RCC 7860 (cell line): ENCODE measurements around the gene OR11A1.
A peak's percentile ranks its signal among the peaks of the same experiment; 100 is the strongest.

ENCODE experiments used
- DNase-seq: peaks from one replicate; pipeline ENCODE4 v3.0.0-alpha.2; 2015; ENCODE audit warnings: low spot score
- FAIRE-seq: peaks from 2 replicates; lab custom pipeline; 2012; peaks lifted over from hg19 to GRCh38; lab: Jason Lieb, UNC

Gene OR11A1, protein sequence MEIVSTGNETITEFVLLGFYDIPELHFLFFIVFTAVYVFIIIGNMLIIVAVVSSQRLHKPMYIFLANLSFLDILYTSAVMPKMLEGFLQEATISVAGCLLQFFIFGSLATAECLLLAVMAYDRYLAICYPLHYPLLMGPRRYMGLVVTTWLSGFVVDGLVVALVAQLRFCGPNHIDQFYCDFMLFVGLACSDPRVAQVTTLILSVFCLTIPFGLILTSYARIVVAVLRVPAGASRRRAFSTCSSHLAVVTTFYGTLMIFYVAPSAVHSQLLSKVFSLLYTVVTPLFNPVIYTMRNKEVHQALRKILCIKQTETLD

DNA sequence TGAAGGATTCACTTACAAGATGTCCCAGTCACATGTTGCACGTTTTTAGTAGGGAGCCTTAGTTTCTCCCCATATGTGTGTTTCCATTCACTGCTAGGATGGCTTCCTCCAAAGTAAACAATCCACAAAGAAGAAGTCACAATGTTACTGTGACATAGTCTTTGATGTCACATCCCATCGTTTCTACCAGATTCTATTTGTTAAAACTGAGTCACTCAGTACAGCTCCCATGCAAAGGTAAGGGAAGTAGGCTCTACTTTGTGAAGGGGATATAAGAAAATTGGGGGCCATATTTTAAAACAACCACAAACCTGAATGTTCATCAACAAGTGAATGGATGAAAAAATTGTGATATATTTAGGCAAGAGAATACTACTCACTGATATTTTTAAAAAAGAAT is at the start of gene OR11A1, which contains the start of gene OR2H1:
Gene OR11A1, minus strand, starts transcription at position 101 of the 400 bp plus-strand sequence. CDS start 29,430 bp downstream, outside the sequence.
Gene OR2H1, plus strand, starts transcription at position 185 of the 400 bp plus-strand sequence. CDS start 4,615 bp downstream, outside the sequence.
- no peak for FAIRE-seq
- DNase-seq: no peak

DNA sequence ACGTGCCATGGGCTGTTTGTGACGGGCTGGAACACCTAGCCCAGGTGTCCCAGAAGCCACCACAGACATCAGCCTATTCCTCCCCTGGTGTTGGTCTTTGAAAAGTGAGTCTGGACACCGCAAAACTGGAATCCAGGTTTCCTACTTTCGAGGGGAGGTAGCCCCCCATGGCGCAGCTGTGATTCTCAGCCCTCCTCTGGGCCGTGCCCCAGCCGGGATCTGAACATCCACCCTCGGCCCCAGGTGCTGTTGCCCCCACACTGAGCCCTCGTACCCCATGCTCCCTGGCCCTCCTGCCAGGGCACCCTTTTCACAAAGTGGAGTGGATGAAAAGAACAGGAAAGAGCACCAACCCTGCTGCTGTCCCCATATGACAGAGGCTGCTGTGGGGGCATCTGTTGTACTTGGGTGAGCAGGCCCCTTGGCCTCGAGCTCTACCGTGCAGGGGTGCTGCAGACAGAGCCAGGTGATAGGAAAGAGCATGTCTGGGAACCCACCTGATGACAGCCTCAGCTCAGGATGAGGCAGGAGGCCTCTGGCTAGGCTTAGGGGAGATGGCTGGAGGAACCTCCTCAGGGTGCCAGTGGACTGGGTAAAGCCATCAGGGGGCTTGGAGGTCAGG is 49.7 kb upstream of the OR11A1 start:
- DNase-seq: no peak
- FAIRE-seq: no peak

DNA sequence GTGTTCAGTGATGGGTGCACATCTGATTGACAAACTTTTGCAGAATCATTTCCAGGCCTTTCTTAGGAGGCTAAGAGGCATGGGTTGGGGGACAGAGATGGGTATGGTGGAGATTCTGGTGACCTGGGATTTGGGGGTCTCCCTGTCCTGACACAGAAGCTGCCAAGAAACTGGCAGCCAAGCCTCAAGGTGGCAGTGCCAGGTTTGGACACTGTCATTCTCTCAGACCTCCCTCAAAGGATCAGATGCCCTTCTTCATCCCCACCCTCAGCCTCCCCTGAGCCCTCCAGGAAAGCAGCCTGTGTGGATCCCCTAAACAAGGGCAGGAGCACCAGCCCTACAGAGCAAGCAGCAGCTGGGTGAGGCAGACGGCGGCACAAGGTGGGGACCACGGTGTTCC is 48.9 kb upstream of the OR11A1 start:
- no peak for FAIRE-seq

DNA sequence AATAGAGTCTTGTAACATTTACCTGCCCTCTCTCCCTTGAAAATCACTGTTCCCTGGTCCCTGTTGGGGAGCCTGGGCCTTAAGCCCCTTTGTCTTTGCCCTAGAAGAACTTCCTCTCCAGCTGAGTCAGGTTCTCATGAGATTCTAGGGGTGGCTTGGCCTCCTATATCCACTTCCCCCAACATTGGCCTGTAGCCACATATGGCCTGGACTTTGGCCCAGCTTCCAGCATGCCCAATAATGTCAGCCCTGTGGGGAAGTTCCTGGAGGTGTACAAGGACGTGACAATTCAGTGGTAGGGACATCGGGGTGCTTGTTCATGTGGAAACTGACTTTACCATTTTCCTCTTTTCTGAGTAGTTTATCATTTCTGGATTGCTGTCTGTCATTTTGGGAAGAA is 48.1 kb upstream of the OR11A1 start:
- DNase-seq (no peak), FAIRE-seq (no peak)

More for the DNA sequence above, 48.9 kb upstream of the OR11A1 start:
- DNase-seq: no peak

DNA sequence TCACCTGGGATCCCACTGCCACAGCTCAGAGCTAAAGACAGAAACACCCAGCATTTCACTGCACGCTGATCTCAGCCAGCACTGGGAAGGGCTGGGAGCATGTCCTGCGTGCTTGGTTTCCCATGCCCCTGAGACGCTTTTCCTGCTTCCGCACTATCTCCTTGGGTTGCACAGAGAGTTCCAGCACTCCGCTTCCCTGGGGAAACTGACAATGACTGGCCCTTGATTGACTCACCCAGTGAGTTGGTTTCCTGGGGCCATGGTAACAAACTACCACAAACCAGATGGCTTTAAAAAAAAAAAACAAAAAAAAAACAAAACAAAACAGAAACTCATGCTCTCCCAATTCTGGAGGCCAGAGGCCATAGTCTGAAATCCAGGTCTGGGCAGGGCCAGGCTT is 45.7 kb upstream of the OR11A1 start:
- FAIRE-seq (no peak), DNase-seq (no peak)

DNA sequence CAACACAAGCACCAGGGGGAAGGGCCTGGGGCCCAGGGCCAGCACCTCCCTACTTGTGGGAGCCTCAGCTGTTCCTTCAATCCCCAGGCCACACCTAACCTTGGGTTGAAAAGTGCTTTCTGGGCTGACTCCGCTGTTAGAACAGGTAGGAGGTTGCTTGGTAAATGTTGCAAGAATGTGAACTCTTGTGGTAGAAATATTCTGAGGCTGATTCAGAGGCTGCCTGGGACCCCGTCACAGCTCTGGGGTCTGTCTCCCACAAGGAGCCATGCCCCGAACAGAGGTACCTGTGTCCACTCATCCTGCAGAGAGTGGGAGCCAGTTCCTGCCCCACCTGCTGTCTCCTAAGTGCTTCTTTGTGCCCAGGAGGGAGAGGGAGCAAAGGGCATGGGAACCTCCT is 45.3 kb upstream of the OR11A1 start:
- no peak for FAIRE-seq
- no peak for DNase-seq

DNA sequence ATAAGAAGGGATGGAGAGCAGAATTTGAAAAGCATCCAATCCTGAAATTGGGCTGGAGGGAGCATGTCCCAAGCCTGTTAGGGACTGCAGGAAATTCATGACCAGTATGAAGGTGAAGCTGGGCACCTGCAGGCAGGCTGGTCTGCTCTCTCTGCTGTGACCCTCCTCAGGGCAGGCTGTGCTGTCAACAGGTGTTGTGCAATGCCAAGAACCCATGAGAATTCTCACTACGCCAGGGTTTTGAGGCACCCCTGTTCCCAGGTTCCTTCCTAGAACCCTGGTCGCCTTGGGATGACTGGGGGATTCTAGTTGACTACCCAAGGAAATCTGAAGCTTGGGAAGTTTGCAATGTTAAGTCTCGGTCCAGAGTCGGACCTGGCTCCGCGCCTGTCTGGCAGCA is 44.2 kb upstream of the OR11A1 start:
- no peak for DNase-seq
- FAIRE-seq: no peak

DNA sequence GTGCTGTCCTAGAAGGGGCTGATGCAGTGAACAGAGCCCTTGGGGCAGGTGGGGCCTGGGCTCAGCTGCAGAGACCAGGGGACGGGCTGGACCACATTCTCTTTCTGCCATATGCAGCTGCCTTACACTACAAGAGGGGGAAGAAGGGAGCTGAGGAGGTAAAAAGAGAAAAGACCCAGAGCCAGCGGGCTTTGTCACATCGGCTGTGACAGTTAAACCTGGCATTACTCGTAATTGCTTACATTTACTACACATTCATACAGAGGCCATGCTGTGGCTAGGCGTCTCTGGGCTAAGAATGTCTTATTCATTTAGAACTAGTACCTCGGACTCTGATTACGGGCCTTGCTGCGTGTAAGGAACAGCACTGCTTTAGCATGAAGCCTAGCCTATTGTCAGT is 43.7 kb upstream of the OR11A1 start:
- DNase-seq: no peak
- FAIRE-seq: no peak

DNA sequence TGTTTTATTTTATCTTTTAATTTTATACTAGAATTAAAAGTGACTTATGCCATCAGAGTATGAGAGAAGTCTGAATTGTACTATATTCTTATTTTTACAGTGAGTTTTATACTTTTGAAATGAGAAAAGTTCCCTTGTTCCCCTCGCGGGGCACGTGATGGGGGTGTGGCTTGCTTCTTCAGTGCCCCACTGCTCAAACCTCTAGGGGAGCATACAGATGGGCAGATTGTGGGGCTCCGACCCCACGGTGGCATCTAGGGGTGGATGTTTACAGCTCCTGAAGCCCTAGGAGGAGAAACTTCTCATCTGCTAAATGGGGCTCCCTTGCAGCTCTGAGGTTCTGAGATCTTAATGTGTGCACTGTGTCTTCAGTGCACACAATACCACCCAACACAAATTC is 42.8 kb upstream of the OR11A1 start:
- no peak for FAIRE-seq

DNA sequence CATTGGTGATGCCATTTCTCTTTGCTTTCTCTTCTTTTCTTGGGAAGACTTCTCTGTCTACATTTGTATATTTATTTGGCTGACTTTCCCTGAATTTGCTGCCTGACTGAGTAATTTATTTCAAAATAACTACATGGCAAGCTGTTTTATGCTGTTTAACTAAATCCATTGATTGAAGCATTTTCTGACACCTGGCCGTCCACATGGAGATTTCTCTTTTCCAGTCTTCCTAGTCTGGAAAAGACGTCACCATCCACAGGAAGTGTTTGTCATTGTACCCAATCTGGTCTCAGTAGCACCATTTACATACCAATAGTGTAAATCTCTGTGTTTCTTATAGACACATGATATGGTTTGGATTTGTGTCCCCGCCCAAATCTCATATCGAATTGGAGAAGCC is 40.1 kb upstream of the OR11A1 start:
- no peak for FAIRE-seq
- no peak for DNase-seq

More for the DNA sequence above, 42.8 kb upstream of the OR11A1 start:
- DNase-seq: no peak

DNA sequence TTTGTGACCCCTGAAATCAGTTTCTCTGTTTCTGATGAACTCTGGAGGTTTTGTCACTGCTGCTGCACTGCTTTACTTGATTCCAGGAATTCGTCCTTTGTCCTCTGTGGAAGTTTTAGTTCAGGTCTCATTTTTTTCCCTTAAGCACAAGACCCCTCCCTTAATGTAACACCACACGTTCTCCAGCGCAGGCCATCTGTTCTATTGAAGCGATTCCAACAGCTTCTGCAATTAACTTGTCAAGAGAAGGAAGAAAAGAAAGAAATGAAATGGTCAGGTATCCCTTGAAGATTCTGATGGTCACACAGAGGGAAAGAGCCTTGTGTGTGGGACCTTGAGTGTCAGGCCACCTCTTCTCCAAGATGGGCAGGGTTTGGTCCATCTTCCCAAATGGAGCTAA is 38.7 kb upstream of the OR11A1 start:
- FAIRE-seq (no peak), DNase-seq (no peak)

DNA sequence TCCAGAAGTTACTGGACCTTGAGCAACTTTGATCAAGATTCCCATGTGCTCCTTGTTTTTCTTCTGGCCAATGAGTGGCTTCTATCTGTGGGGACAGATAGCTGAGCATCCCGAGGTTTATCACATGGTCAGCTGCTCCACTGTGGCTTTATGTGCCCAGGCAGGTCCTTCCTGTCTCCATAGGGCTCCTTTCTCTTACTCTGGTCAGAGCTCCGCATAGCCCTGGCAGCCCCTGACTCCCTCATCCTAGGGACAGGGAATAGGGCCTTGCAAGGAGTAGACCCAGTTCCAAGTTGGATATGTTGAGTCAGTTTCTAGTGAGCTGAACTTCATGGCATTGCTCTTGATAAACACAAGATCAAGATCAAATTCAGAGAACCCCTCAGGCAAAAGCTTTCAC is 37.3 kb upstream of the OR11A1 start:
- no peak for FAIRE-seq
- DNase-seq: no peak

DNA sequence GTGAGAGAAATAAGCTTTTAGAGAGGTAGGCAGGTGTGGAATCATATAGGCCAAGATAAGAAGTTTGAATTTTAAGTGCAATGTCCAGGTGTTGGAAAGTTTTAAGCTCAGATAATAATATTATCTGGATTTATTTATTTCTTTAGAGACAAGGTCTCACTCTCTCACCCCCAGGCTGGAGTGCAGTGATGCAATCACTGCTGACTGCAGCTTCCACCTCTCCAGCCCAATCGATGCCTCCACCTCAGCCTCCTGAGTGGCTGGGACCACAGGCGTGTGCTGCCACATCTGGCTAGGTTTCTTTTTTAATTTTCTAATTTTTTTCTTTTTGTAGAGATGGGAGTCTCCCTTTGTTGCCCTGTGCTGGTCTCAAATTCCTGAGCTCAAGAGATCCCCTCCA is 36.4 kb upstream of the OR11A1 start:
- no peak for FAIRE-seq
- DNase-seq: no peak

DNA sequence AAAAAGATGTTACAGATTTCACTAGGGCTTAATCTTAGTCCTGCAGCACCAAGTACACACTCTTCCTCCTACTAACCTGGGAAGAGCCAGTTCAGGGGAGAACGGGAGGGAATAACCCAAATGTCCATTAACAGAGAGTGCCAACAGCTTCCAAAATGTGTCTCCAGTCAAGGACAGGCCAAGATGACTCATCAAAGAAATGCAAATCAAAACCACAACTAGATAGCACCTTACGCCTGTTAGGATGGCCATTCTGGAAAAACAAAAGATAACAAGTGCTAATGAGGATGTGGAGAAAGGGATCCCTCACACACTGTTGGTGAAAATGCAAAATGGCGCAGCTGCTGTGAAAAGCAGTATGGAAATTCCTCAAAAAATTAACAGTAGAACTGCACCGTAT is 34.7 kb upstream of the OR11A1 start:
- DNase-seq (no peak), FAIRE-seq (no peak)

DNA sequence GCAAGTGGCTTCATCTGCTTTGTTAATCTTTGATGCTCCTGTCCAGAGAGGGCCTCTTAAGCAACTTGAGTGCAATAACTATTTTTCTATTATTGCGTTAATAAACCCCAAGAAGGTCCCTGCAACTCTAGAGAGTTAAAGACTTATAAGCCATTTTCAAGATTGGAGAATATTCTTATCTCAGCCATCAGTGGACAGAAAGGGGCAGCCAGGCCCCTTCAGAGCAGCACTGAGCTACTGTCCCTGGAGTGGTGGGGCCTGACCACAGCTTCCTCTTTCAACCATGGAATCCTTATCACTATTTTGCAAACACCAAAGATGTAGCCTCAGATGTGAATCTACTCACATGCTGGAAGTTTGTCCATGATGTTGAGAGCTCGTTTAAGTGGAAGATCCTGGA is 33.7 kb upstream of the OR11A1 start:
- DNase-seq (no peak), FAIRE-seq (no peak)

DNA sequence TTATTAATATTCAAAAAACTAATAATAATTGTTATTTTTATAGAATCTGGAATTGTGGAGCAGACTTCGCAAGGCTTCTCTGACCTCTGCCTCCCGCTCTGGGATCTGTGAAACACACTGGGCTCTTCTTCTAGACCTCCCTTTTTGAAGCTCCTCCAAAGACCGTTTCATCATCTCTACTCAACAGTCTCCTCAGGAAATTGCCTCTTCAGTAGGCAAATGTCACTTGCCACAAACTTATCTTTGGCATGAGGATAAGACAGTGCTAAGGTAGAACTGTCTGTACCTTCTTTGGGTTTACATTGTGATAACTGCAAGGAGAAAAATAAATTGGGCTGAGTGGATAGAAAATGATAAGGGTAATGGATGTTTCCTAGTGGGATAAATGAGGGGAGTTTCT is 33.2 kb upstream of the OR11A1 start:
- DNase-seq (no peak), FAIRE-seq (no peak)

DNA sequence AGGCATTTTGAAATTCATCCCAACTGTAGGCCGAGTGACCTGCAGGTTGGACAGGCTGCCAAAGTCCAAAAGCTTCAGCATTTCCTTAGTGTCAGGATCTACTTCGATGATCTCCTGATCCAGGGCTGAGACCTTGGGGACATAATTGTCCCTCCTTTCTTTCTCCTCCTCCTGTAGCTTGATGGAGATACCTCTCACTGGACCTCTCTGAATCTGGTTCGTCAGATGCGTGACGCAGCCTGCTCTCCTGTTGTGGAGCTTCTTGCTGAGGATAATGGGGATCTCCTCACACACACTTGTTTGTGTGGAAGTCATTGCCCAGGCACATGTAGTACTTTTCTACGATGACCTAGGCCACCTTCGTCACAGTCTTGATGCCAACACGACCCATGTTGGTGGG is 32.4 kb upstream of the OR11A1 start:
- FAIRE-seq (no peak), DNase-seq (no peak)

DNA sequence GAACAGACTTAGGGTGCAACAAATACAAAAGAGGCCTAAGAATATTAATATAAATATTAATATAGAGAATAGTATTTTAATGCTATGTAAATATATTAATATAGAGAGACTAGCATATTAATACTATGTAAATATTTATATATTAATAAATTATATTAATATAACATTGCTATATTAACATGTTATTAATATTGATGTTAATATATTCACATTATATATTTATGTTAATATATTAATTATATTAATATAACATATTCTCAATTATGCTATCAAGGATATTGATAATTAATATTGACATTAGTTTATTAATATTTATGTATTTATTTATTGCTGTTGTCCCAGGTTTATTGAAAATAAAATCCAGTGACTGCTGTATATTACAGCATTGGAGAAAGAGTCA is 32.0 kb upstream of the OR11A1 start:
- DNase-seq (no peak), FAIRE-seq (peak; percentile 65)

DNA sequence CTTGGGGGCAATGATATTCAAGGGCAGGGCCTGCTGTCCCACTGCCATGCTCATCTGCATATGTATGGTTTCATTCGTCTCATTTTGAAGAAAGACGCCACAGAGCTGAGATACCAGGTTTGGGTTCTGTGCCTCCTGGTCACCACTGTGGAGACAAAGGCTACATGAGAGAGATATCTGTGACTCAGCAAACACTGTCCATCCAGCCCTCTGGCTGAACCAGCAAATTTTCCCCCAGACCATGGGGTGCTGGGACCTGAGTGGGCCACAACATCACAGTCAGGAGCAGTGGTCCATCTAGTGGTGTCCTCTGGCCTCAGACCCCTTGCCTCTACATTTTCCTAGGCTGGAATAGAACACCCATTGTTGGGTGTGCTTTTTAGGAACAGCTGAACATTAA is 30.8 kb upstream of the OR11A1 start, which contains the start of gene MAS1L:
Gene MAS1L, minus strand, starts transcription at position 297 of the 400 bp plus-strand sequence. Its CDS starts 54 bp downstream, at position 243.
- DNase-seq: no peak
- FAIRE-seq: no peak

DNA sequence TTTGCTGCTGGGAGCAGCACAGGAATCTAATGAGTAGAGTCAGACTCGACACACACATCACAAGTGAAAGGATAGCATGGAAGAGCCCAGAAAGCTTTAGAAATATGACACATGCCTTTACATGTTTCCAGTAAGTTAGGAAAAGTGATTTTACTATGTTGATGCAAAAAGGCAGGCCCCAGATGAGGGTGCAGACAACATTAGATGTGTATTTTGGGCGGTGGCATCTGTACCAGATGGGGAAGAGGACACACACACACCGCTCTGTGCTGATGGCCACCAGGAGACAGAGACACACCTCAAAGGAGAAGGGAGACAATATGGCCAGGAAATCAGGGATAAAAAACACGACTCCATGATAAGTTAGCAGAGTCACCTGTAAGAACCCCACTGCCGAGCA is 30.3 kb upstream of the OR11A1 start:
- DNase-seq: no peak
- FAIRE-seq: no peak

DNA sequence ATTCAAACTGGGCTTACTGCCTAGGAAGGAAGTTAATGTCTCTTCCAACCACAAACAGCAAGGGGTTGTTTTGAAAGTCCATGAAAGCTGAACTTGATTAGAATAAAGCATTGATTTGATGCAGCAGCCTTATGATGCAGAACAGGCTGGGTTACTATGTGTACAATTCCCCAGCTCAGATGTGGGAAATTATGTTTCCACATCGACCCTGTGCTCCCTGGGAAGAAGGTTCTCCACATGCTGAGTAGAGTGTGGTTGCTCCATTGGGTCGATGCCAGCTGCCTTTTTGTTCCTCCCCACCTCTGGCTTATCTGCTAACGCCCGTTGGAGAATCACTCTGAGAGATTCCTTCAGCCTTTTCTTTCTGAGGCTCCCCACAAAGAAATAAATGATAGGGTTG is 29.7 kb upstream of the OR11A1 start:
- FAIRE-seq: no peak
- no peak for DNase-seq

DNA sequence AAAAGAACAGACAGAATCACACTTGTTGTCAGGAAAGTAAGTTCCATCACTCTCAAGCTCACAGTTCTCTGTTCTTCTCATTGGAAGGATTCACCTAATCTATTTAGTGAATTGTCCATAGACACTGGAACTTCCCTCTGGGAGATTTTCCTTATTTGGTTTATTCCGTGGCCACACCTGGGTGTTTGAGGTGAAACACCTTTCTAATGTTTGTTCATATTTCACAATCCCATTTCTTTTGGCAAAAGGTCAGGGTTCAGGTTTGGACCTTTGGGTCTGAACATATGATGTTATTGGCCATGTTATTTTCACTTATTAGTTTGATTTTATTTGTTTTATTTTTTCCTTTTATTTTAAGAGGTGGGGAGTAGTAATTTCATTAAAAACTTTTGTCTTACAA is 26.9 kb upstream of the OR11A1 start:
- DNase-seq (no peak), FAIRE-seq (no peak)
